VCaP (cell line): Measurements from ENCODE around the gene MANSC4.

Experiments used
- H3K27ac ChIP-seq: fragments of 450-650 bp; 2 replicates; pipeline ENCODE4 v1.5.1; 2017
- TF ChIP-seq, protein P1 (sequence below): fragments of 450-650 bp; conservative IDR thresholded peaks from 2 replicates; pipeline ENCODE4 v1.5.1; 2017; ENCODE audit warnings: mild to moderate bottlenecking, moderate library complexity

The MANSC4 gene

DNA sequence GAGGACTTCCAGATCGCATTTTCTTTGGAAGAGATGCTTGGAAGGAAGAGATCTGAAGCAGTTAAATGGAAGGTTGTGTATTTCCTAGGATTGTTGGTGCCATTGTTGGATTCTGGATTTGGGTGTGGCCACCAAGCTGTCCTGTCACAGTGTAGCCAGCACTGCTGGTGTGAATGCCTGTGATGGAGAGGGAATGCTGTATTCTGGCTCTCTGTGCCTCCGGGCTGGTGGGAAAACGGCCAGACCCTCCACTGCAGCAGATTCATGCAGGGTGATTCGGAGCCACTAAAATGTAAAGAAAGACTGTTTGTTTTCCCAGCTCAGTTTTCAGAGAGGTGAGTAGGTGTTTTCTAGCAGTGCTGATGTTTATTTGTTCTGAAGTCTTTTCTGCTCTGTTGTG is 30.7 kb upstream of the MANSC4 start:
- TF ChIP-seq, protein P1, sequence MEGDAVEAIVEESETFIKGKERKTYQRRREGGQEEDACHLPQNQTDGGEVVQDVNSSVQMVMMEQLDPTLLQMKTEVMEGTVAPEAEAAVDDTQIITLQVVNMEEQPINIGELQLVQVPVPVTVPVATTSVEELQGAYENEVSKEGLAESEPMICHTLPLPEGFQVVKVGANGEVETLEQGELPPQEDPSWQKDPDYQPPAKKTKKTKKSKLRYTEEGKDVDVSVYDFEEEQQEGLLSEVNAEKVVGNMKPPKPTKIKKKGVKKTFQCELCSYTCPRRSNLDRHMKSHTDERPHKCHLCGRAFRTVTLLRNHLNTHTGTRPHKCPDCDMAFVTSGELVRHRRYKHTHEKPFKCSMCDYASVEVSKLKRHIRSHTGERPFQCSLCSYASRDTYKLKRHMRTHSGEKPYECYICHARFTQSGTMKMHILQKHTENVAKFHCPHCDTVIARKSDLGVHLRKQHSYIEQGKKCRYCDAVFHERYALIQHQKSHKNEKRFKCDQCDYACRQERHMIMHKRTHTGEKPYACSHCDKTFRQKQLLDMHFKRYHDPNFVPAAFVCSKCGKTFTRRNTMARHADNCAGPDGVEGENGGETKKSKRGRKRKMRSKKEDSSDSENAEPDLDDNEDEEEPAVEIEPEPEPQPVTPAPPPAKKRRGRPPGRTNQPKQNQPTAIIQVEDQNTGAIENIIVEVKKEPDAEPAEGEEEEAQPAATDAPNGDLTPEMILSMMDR, result no peak
- H3K27ac ChIP-seq, result no peak overlapping the region

DNA sequence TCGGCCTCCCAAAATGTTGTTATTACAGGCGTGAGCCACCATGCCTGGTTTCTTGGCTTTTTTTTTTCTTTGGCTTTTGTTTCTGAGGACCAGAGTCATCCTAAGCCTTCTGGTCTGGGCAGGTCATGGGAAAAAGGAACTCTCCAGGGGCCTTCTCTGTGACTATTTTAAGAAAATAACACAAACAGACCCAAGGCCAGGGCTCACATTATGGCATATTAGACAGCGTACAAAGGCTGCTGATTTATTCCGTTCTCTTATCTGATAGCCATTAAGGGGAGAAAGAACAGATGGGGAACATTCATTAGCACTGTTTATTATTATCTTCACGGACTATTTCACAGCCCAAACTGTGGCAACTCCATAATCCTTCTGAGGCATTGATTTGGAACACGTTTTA is 28.8 kb upstream of the MANSC4 start:
- TF ChIP-seq, protein P1, result no peak
- H3K27ac ChIP-seq, result no peak overlapping the region

DNA sequence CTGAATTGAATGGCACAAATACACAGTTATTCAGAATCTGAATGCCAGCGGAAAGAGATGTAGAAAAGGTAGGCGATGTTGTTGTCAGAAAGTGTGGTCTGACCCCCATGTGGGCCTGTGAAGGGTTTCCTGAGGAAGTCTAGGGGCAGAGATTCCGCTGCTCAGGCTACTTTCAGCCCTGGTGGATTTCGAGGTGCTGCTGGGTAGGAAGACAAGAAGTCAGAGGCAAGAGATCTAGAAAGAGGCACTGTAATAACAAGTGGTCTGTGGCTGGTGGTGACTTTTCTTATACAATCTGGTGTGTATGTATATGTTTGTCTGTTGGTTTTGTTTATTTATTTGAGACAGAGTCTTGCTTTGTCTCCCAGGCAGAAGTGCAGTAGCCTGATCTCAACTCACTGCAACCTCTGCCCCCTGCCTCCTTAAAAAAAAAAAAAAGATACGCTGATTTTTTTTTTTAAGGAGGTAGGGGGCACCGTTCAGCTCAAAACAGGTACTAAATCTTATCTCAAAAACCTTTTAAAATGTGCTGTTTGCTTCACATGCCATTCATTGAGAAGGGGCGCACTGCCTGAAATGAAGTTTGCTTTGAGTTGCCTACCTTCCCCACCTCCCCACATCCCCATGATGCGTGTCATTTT is 27.1 kb upstream of the MANSC4 start:
- TF ChIP-seq, protein P1, result no peak
- no peak overlapping the region for H3K27ac ChIP-seq

DNA sequence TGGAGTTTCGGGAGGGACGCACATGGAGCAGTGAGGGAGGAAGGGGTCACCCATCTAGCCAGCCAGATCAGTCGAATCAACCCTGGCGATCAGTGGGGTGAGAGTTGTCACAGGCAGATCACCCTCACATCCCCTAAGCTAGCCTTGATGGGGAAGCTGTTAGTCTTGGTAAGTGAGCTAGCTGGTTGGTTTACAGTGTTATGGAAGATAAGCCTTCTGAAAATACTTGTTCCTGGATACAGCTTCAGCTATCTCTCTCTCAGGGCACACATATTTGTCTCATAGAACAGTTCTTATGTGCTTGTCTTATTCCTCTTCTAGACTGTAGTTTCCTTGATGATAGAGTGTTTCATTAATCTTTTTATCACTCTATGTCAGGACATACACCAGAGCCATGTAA is 26.2 kb upstream of the MANSC4 start:
- TF ChIP-seq, protein P1, result no peak
- no peak overlapping the region for H3K27ac ChIP-seq

DNA sequence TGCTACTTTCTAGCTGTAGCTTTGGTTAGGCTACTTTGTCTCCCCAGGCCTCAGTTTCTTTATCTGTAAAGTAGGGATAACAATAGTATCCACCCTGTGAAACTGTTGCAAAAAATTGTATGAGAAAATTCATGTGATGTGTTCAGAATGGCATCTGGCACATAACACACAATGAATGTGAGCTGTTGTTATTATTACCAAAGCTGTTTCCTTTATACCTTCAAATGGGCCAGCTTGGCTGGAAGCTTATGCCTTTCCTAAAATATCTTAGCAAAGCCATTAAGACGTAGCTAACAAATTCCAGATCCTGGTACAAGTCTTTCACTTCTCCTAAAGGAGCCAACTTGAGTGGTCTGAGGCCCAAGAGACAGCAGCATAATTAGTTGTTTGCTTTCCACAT is 25.2 kb upstream of the MANSC4 start:
- TF ChIP-seq, protein P1, result no peak
- H3K27ac ChIP-seq, result no peak overlapping the region

DNA sequence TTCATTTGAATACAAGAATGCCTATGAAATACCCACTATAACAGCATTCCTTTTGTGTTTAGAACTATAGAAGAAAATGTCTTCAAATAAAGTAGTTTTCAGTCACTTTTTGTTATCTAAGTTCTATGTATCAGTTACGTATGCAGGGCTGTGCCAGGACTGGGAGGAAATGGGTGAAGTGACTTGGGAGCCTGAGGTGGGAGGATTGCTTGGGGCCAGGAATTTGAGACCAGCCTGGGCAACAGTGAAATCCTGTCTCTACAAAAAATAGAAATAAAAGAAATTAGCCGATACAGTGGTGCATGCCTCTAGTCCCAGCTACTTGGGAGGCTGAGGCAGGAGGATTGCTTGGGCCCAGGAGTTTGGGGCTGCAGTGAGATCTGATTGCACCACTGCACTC is 22.9 kb upstream of the MANSC4 start:
- TF ChIP-seq, protein P1, result no peak
- no peak overlapping the region for H3K27ac ChIP-seq

DNA sequence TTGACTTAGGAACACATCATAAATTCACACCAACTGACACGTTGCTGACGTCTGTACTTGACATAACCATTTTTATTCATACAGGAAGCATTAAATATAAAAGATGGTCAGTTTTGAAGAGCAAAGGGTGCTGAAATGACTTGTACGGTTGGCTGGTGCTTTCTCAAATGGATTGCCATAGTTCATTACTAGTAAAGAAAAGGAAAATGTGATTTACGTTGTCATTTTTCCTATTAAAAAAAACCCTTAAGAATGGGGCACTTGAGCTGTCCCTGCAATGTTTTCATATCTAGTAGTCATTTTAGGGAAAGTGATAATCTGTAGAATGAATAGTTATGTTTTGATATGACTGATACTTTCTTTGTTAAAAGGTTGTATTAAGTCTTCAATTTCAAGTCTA is 22.5 kb upstream of the MANSC4 start:
- TF ChIP-seq, protein P1, result no peak

More for the DNA sequence above, 22.5 kb upstream of the MANSC4 start:
- no peak overlapping the region for H3K27ac ChIP-seq
